Measurements from ENCODE around the gene NR0B2. TPM values are rescaled to one million over a fixed set of nuclear protein-coding genes. Genes with fewer than 3 reads are reported as not detected.

The NR0B2 gene
- total RNA-seq, 1 experiment from 2014 or later = not detected

Other genes starting within 250 kb of the NR0B2 start
- 57.3 and 57.9 TPM in 2 replicates for gene ARID1A, start 218.0 kb downstream of the NR0B2 start, total RNA-seq (2014; rRNA removed; shearing (Covaris generic))
- 5.8 and 6.2 TPM in 2 replicates for gene PIGV, start 126.0 kb downstream of the NR0B2 start, total RNA-seq (2014; rRNA removed; shearing (Covaris generic))
- 31.6 and 31.8 TPM in 2 replicates for gene ZDHHC18, start 87.3 kb downstream of the NR0B2 start, total RNA-seq (2014; rRNA removed; shearing (Covaris generic))
- gene SFN, start 50.8 kb downstream of the NR0B2 start, total RNA-seq (2014; rRNA removed; shearing (Covaris generic)) = 0.14 and 0.15 TPM in 2 replicates
- gene GPN2, start 23.7 kb downstream of the NR0B2 start, total RNA-seq (2014; rRNA removed; shearing (Covaris generic)) = 22.4 and 25.3 TPM in 2 replicates
- gene GPATCH3, start 13.5 kb downstream of the NR0B2 start, total RNA-seq (2014; rRNA removed; shearing (Covaris generic)) = 12.0 and 12.9 TPM in 2 replicates
- 89.7 and 95.5 TPM in 2 replicates for gene NUDC, start 7.8 kb upstream of the NR0B2 start, total RNA-seq (2014; rRNA removed; shearing (Covaris generic))
- not detected in 2 replicates for gene KDF1, start 46.5 kb upstream of the NR0B2 start, total RNA-seq (2014; rRNA removed; shearing (Covaris generic))
- 0.42 and 0.81 TPM in 2 replicates for gene TRNP1, start 79.7 kb upstream of the NR0B2 start, total RNA-seq (2014; rRNA removed; shearing (Covaris generic))
- 0.04 and 0.10 TPM in 2 replicates for gene TENT5B, start 98.9 kb upstream of the NR0B2 start, total RNA-seq (2014; rRNA removed; shearing (Covaris generic))
- gene SLC9A1, start 241.2 kb upstream of the NR0B2 start, total RNA-seq (2014; rRNA removed; shearing (Covaris generic)) = 7.4 and 8.4 TPM in 2 replicates